Caco-2 (cell line): ENCODE measurements around the gene METTL16. TPM values are rescaled to one million over a fixed set of nuclear protein-coding genes. Genes with fewer than 3 reads are reported as not detected.

Source experiments
- BruUV-seq: library from RNA; stranded (reverse); fragments of 400-500 nt; replicated peaks from 2 replicates; lab custom pipeline; 2021; lab: Mats Ljungman, UMichigan
- CTCF ChIA-PET: fragments of 300-600 bp; sonication (Branson Sonifier 250); formaldehyde crosslinking; loops from one replicate; lab custom pipeline; 2022; ENCODE audit warnings: antibody characterized with exemption; lab: Charles Lee
- POLR2A ChIA-PET: fragments of 300-600 bp; sonication (Branson Sonifier 250); formaldehyde crosslinking; loops from one replicate; lab custom pipeline; 2022; ENCODE audit warnings: antibody characterized with exemption; lab: Charles Lee
- DNase-seq, 2 experiments: peaks; one replicate each; pipeline versions ENCODE4 v3.0.0 to v3.0.0-alpha.2; 2020 to 2022
- H3K27me3 ChIP-seq: replicated peaks from 2 replicates; pipeline ENCODE4 v1.6.0; 2011; ENCODE audit warnings: low read length; ENCODE audit not compliant: control insufficient read depth, insufficient read depth
- H3K36me3 ChIP-seq: 2 replicates; pipeline ENCODE4 v1.5.1; 2011; ENCODE audit warnings: low read length; ENCODE audit not compliant: control insufficient read depth, insufficient read depth
- H3K4me1 ChIP-seq: fragments of 250-450 bp; sonication (Bioruptor Pico); 2 replicates; pipeline ENCODE4 v1.5.1; 2020; ENCODE audit warnings: mild to moderate bottlenecking
- H3K4me3 ChIP-seq: 2 replicates; pipeline ENCODE4 v1.5.1; 2011; ENCODE audit warnings: low read depth, mild to moderate bottlenecking, control low read depth, low read length
- H3K9me3 ChIP-seq: fragments of 250-450 bp; sonication (Bioruptor Pico); 2 replicates; pipeline ENCODE4 v1.5.1; 2020; ENCODE audit warnings: mild to moderate bottlenecking, moderate library complexity
- H3K27ac Mint-ChIP-seq: one replicate; pipeline ENCODE4 v1.8.0; 2022; ENCODE audit warnings: mixed read lengths; ENCODE audit not compliant: unreplicated experiment
- H3K27me3 Mint-ChIP-seq: one replicate; pipeline ENCODE4 v1.8.0; 2022; ENCODE audit warnings: mixed read lengths; ENCODE audit not compliant: insufficient read depth, unreplicated experiment
- H3K36me3 Mint-ChIP-seq: one replicate; pipeline ENCODE4 v1.8.0; 2022; ENCODE audit warnings: mild to moderate bottlenecking, mixed read lengths; ENCODE audit not compliant: insufficient read depth, unreplicated experiment
- H3K4me1 Mint-ChIP-seq: one replicate; pipeline ENCODE4 v1.8.0; 2022; ENCODE audit warnings: low read depth, mixed read lengths; ENCODE audit not compliant: unreplicated experiment
- H3K4me3 Mint-ChIP-seq: one replicate; pipeline ENCODE4 v1.8.0; 2022; ENCODE audit warnings: mild to moderate bottlenecking, moderate library complexity, mixed read lengths; ENCODE audit not compliant: unreplicated experiment
- H3K9me3 Mint-ChIP-seq: one replicate; pipeline ENCODE4 v1.8.0; 2022; ENCODE audit warnings: mixed read lengths; ENCODE audit not compliant: unreplicated experiment
- CTCF ChIP-seq, 2 experiments: fragments of 200-600 bp in 1 of 2; IDR thresholded peaks; 1 replicate in 1 of 2; 2 replicates in 1 of 2; pipeline versions ENCODE4 v1.5.1 to v1.8.0; 2011 to 2022; ENCODE audit warnings: antibody characterized with exemption in 1 of 2, control low read depth in 1 of 2, inconsistent platforms in 1 of 2, low read depth in 1 of 2, low read length in 1 of 2, mild to moderate bottlenecking in 1 of 2, moderate library complexity in 1 of 2; ENCODE audit not compliant: insufficient read depth in 1 of 2, severe bottlenecking in 1 of 2, unreplicated experiment in 1 of 2
- intact Hi-C: fragments of 100-400 bp; cut with micrococcal nuclease; formaldehyde crosslinking; loops from one replicate; pipeline ENCODE4 v1.10.0; 2022; ENCODE audit not compliant: unreplicated experiment
- total RNA-seq: library from RNA; stranded (reverse); gene quantifications from 2 replicates; pipeline ENCODE4 v1.2.3, GENCODE V29; 2022

Gene METTL16
- total RNA-seq, 1 experiment from 2014 or later, result 50.4 TPM

GRCh38 chr17:2393954-2394749 lies 117.5 kb downstream of the METTL16 start:
- TSS peak; percentile 97 for BruUV-seq
- Mint-ChIP-seq H3K27me3 (no peaks in the 10 kb centered on the region), H3K9me3 (no peaks in the 10 kb centered on the region), H3K27ac (peak overlapping the region; percentile 85), H3K36me3 (peaks cover 54% of the 10 kb centered on the region), H3K4me3 (peak overlapping the region; percentile 84), H3K4me1 (peaks cover 29% of the 10 kb centered on the region)
- H3K27me3 ChIP-seq, result no peaks in the 10 kb centered on the region
- no peak for DNase-seq
- H3K36me3 ChIP-seq, result no peaks in the 10 kb centered on the region
- H3K4me3 ChIP-seq, result peak overlapping the region; percentile 50
- H3K4me1 ChIP-seq, result peaks cover 41% of the 10 kb centered on the region
- POLR2A ChIA-PET, result interaction anchor here (0.6 to 3.2 kb wide), 4 partner anchors 7 to 58 kb away, joined by 5 to 23 read pairs (median 10); partner anchors contain the start of gene TSR1
- CTCF ChIA-PET, result interaction anchor here (1.7 to 4.6 kb wide), 3 partner anchors 11 to 41 kb away, joined by 14 to 53 read pairs (median 33); no protein-coding TSS in a partner anchor
- H3K9me3 ChIP-seq, result no peaks in the 10 kb centered on the region
- intact Hi-C loops, result no loop called here
- TF ChIP-seq CTCF (IDR thresholded peaks at IDR 0.05; ENCODE audit: insufficient read depth in 1 of 2, low read depth in 1 of 2, low read length in 1 of 2, severe bottlenecking in 1 of 2, unreplicated experiment in 1 of 2), result peak in 1 of 2 experiments; percentile 3

GRCh38 chr17:2393174-2393953 lies 118.3 kb downstream of the METTL16 start:
- H3K27me3 ChIP-seq, result no peaks in the 10 kb centered on the region
- ChIA-PET CTCF (interaction anchor here (1.4 to 4.6 kb wide), 4 partner anchors 8 to 41 kb away, joined by 7 to 53 read pairs (median 24); no protein-coding TSS in a partner anchor), POLR2A (interaction anchor here (0.6 to 3.2 kb wide), 9 partner anchors 8 to 101 kb away, joined by 3 to 23 read pairs (median 6); partner anchors contain the start of genes SMG6, SRR and TSR1)
- H3K27me3 Mint-ChIP-seq, result no peaks in the 10 kb centered on the region
- peaks cover 38% of the 10 kb centered on the region for H3K4me1 ChIP-seq
- H3K9me3 Mint-ChIP-seq, result no peaks in the 10 kb centered on the region
- DNase-seq, result peak; percentile 92 to 94
- H3K27ac Mint-ChIP-seq, result peak overlapping the region; percentile 85
- H3K36me3 Mint-ChIP-seq, result peaks cover 52% of the 10 kb centered on the region
- peaks cover 23% of the 10 kb centered on the region for H3K4me1 Mint-ChIP-seq
- peak overlapping the region; percentile 84 for H3K4me3 Mint-ChIP-seq
- intact Hi-C loops, result no loop called here
- H3K36me3 ChIP-seq, result no peaks in the 10 kb centered on the region
- H3K4me3 ChIP-seq, result peak overlapping the region; percentile 96
- TF ChIP-seq CTCF (IDR thresholded peaks at IDR 0.05; ENCODE audit: insufficient read depth in 1 of 2, low read depth in 1 of 2, low read length in 1 of 2, severe bottlenecking in 1 of 2, unreplicated experiment in 1 of 2), result no peak
- BruUV-seq, result no TSS peak
- no peaks in the 10 kb centered on the region for H3K9me3 ChIP-seq
